ENCODE data around the gene ACTN1.
A peak's percentile ranks its signal among the peaks of the same experiment; 100 is the strongest.
"Not testable (repeated sequence)": the region's sequence is repeated elsewhere in the genome, so short reads cannot be mapped to it uniquely, and the experiment has no call there.

Gene ACTN1

GRCh38 chr14:68979021-68979721 is at the start of gene ACTN1:
Gene ACTN1, minus strand, starts transcription at chr14:68979302. Its CDS starts 246 bp downstream, at chr14:68979056.
- peak; percentile 50 to 67 (median 61) for DNase-seq (ENCODE audit: low read depth in 3 of 3)

GRCh38 chr14:69027242-69027913 is 48.3 kb upstream of the ACTN1 start:
- no peak for DNase-seq (ENCODE audit: low read depth in 3 of 3)

- DNase-seq (ENCODE audit: low read depth in 3 of 3): no peak
These were observed 43.9 kb upstream of the ACTN1 start for GRCh38 chr14:69023035-69023434.

- not testable (repeated sequence) for DNase-seq (ENCODE audit: low read depth in 3 of 3)
These were observed 43.0 kb upstream of the ACTN1 start for GRCh38 chr14:69022093-69022492.

GRCh38 chr14:69017706-69018105 is 38.6 kb upstream of the ACTN1 start:
- no peak for DNase-seq (ENCODE audit: low read depth in 3 of 3)

GRCh38 chr14:69014829-69015259 is 35.7 kb upstream of the ACTN1 start:
- no peak for DNase-seq (ENCODE audit: low read depth in 3 of 3)

- DNase-seq (ENCODE audit: low read depth in 3 of 3): no peak
These were observed 35.1 kb upstream of the ACTN1 start for GRCh38 chr14:69013943-69014782.

- no peak for DNase-seq (ENCODE audit: low read depth in 3 of 3)
These were observed 33.3 kb upstream of the ACTN1 start for GRCh38 chr14:69012256-69012953.

- no peak for DNase-seq (ENCODE audit: low read depth in 3 of 3)
These were observed 31.5 kb upstream of the ACTN1 start for GRCh38 chr14:69010648-69011047.

- no peak for DNase-seq (ENCODE audit: low read depth in 3 of 3)
These were observed 29.4 kb upstream of the ACTN1 start for GRCh38 chr14:69008421-69008884.

GRCh38 chr14:69006346-69006745 is 27.2 kb upstream of the ACTN1 start:
- DNase-seq (ENCODE audit: low read depth in 3 of 3): no peak

- no peak for DNase-seq (ENCODE audit: low read depth in 3 of 3)
These were observed 26.5 kb upstream of the ACTN1 start for GRCh38 chr14:69005432-69006148.

- DNase-seq (ENCODE audit: low read depth in 3 of 3): no peak
These were observed 25.8 kb upstream of the ACTN1 start for GRCh38 chr14:69004731-69005431.

GRCh38 chr14:69003626-69004025 is 24.5 kb upstream of the ACTN1 start:
- no peak for DNase-seq (ENCODE audit: low read depth in 3 of 3)

- no peak for DNase-seq (ENCODE audit: low read depth in 3 of 3)
These were observed 23.0 kb upstream of the ACTN1 start for GRCh38 chr14:69002069-69002468.

- no peak for DNase-seq (ENCODE audit: low read depth in 3 of 3)
These were observed 22.3 kb upstream of the ACTN1 start for GRCh38 chr14:69001375-69001774.

- no peak for DNase-seq (ENCODE audit: low read depth in 3 of 3)
These were observed 19.0 kb upstream of the ACTN1 start for GRCh38 chr14:68998062-68998461.

GRCh38 chr14:68995731-68996130 is 16.6 kb upstream of the ACTN1 start:
- no peak for DNase-seq (ENCODE audit: low read depth in 3 of 3)

- no peak for DNase-seq (ENCODE audit: low read depth in 3 of 3)
These were observed 15.0 kb upstream of the ACTN1 start for GRCh38 chr14:68994056-68994455.

- no peak for DNase-seq (ENCODE audit: low read depth in 3 of 3)
These were observed 8.5 kb upstream of the ACTN1 start for GRCh38 chr14:68987653-68988036.
